ENCODE data around the gene ARHGAP24.

ARHGAP24 gene

GRCh38 chr4:85779165-85779564, 304.2 kb downstream of the ARHGAP24 start:
- Histone ChIP-seq H3K9me3 (replicated peaks; ENCODE audit: insufficient read depth, low read length) (no peaks in the 10 kb centered on the region), H3K4me3 (ENCODE audit: low read length) (no peak overlapping the region), H3K27ac (ENCODE audit: low read length) (no peak overlapping the region), H3F3A (ENCODE audit: insufficient read depth, low read length) (no peaks in the 10 kb centered on the region), H3K79me2 (ENCODE audit: low read length) (no peaks in the 10 kb centered on the region), H3K36me3 (replicated peaks; ENCODE audit: insufficient read depth, low read length) (no peaks in the 10 kb centered on the region), H3K27me3 (replicated peaks; ENCODE audit: insufficient read depth, low read length) (no peaks in the 10 kb centered on the region), H3K9ac (ENCODE audit: low read length) (no peak overlapping the region), H3K9me2 (replicated peaks; ENCODE audit: insufficient read depth, low read length) (no peaks in the 10 kb centered on the region), H3K4me2 (ENCODE audit: low read depth, low read length) (no peak overlapping the region), H4K20me1 (ENCODE audit: insufficient read depth, low read length) (no peaks in the 10 kb centered on the region), H3K4me1 (ENCODE audit: low read length) (no peaks in the 10 kb centered on the region), H2AFZ (ENCODE audit: low read length) (no peak overlapping the region)
- TF ChIP-seq EZH2phosphoT487 (IDR thresholded peaks at IDR 0.05; ENCODE audit: low read length) (no peak), EZH2 (optimal IDR thresholded peaks at IDR 0.05; ENCODE audit: low read depth, low read length) (no peak), CTCF (IDR thresholded peaks at IDR 0.05; ENCODE audit: low read length) (no peak)
- DNase-seq = no peak

- Histone ChIP-seq H3K27ac (ENCODE audit: low read length) (no peak overlapping the region), H3K9me2 (replicated peaks; ENCODE audit: insufficient read depth, low read length) (no peaks in the 10 kb centered on the region), H3K4me3 (ENCODE audit: low read length) (no peak overlapping the region), H3K9ac (ENCODE audit: low read length) (no peak overlapping the region), H3K4me1 (ENCODE audit: low read length) (no peaks in the 10 kb centered on the region), H3F3A (ENCODE audit: insufficient read depth, low read length) (no peaks in the 10 kb centered on the region), H3K79me2 (ENCODE audit: low read length) (no peaks in the 10 kb centered on the region), H2AFZ (ENCODE audit: low read length) (no peak overlapping the region), H3K36me3 (replicated peaks; ENCODE audit: insufficient read depth, low read length) (no peaks in the 10 kb centered on the region), H3K4me2 (ENCODE audit: low read depth, low read length) (no peak overlapping the region), H3K9me3 (replicated peaks; ENCODE audit: insufficient read depth, low read length) (no peaks in the 10 kb centered on the region), H3K27me3 (replicated peaks; ENCODE audit: insufficient read depth, low read length) (no peaks in the 10 kb centered on the region), H4K20me1 (ENCODE audit: insufficient read depth, low read length) (no peaks in the 10 kb centered on the region)
- DNase-seq = no peak
- TF ChIP-seq CTCF (IDR thresholded peaks at IDR 0.05; ENCODE audit: low read length) = no peak
- TF ChIP-seq EZH2 (optimal IDR thresholded peaks at IDR 0.05; ENCODE audit: low read depth, low read length) = no peak
- TF ChIP-seq EZH2phosphoT487 (IDR thresholded peaks at IDR 0.05; ENCODE audit: low read length) = no peak
Measured at GRCh38 chr4:85780664-85781063, 305.7 kb downstream of the ARHGAP24 start.

- no peak for DNase-seq
- Histone ChIP-seq H3K27me3 (replicated peaks; ENCODE audit: insufficient read depth, low read length) (no peaks in the 10 kb centered on the region), H3K79me2 (ENCODE audit: low read length) (no peaks in the 10 kb centered on the region)
Measured at GRCh38 chr4:85783483-85783882, 308.5 kb downstream of the ARHGAP24 start.

More at GRCh38 chr4:85783483-85783882, 308.5 kb downstream of the ARHGAP24 start:
- TF ChIP-seq EZH2 (optimal IDR thresholded peaks at IDR 0.05; ENCODE audit: low read depth, low read length) (no peak), CTCF (IDR thresholded peaks at IDR 0.05; ENCODE audit: low read length) (no peak), EZH2phosphoT487 (IDR thresholded peaks at IDR 0.05; ENCODE audit: low read length) (no peak)
- no peaks in the 10 kb centered on the region for H3K9me2 ChIP-seq (replicated peaks; ENCODE audit: insufficient read depth, low read length)
- no peak overlapping the region for H3K9ac ChIP-seq (ENCODE audit: low read length)
- no peak overlapping the region for H2AFZ ChIP-seq (ENCODE audit: low read length)
- H3K9me3 ChIP-seq (replicated peaks; ENCODE audit: insufficient read depth, low read length) = no peaks in the 10 kb centered on the region
- H4K20me1 ChIP-seq (ENCODE audit: insufficient read depth, low read length) = no peaks in the 10 kb centered on the region
- no peak overlapping the region for H3K27ac ChIP-seq (ENCODE audit: low read length)
- no peaks in the 10 kb centered on the region for H3F3A ChIP-seq (ENCODE audit: insufficient read depth, low read length)
- H3K4me2 ChIP-seq (ENCODE audit: low read depth, low read length) = no peak overlapping the region
- H3K4me1 ChIP-seq (ENCODE audit: low read length) = no peaks in the 10 kb centered on the region
- no peaks in the 10 kb centered on the region for H3K36me3 ChIP-seq (replicated peaks; ENCODE audit: insufficient read depth, low read length)
- H3K4me3 ChIP-seq (ENCODE audit: low read length) = no peak overlapping the region

All from MM.1S (cell line).